SH-SY5Y (cell line): Measurements from ENCODE around the gene SLC6A20.

Experiments
- GATA2 ChIP-seq: IDR thresholded peaks from 2 replicates; pipeline ENCODE4 v1.6.1; 2011; ENCODE audit warnings: mild to moderate bottlenecking, low read depth, low read length
- GATA3 ChIP-seq: IDR thresholded peaks from 2 replicates; pipeline ENCODE4 v1.6.1; 2011; ENCODE audit warnings: low read depth, mild to moderate bottlenecking, low read length, moderate library complexity

DNA sequence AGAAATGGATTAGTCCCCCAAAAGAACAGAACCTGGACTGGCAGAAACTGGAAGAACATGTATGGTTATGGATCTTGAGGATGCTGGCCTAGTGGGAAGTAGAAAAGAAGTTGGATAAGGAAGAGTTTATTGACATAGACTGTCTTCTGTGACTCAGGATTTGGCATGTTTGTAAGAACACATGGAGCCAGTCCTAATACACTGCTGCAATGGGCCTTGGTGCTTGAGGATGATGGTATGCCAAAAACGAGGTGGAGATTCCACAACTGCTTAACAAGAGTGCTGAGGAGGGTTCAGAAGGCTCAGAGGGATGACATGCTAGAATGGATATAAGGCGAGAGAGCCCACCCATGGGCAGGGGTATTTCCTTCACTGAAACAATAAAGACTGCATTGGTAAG lies 23.2 kb upstream of the SLC6A20 start:
- TF ChIP-seq GATA2 (no peak), GATA3 (no peak)
